ENCODE measurements around the gene HEY2. TPM values are rescaled to one million over a fixed set of nuclear protein-coding genes. Genes with fewer than 3 reads are reported as not detected.

HEY2 gene
- total and polyA plus RNA-seq, 2 of the 8 experiments (the other 6 are each of a cell fraction or from before 2014, with no cell fraction given): 9.1 to 16.2 TPM

GRCh38 chr6:125747589-125748405 is 1.6 kb upstream of the HEY2 start (continued):
- TF ChIP-seq RBBP5 (IDR thresholded peaks at IDR 0.05; ENCODE audit: borderline replicate concordance, low read depth, low read length) (peak; percentile 44; the same call in 1 of the 2 replicates), TEAD4 (IDR thresholded peaks at IDR 0.05; ENCODE audit: low read depth, low read length) (no peak), TAF1 (IDR thresholded peaks at IDR 0.05; ENCODE audit: low read depth, low read length) (0 out of 2 replicates have a peak, but pooled peaks have one; percentile 4), ZNF274 (IDR thresholded peaks at IDR 0.05; ENCODE audit: borderline replicate concordance, extremely low read depth, low read length) (no peak), JUND (IDR thresholded peaks at IDR 0.05; ENCODE audit: low read length) (no peak), ATF2 (IDR thresholded peaks at IDR 0.05; ENCODE audit: low read length) (no peak), CREB1 (IDR thresholded peaks at IDR 0.05) (peak; percentile 71; the same call in 1 of the 2 replicates), KDM4A (IDR thresholded peaks at IDR 0.05; ENCODE audit: low read depth, low read length, severe bottlenecking) (peak; percentile 85), MAFK (IDR thresholded peaks at IDR 0.05; ENCODE audit: low read depth, low read length) (no peak), BRCA1 (IDR thresholded peaks at IDR 0.05; ENCODE audit: low read depth, low read length) (no peak), SAP30 (IDR thresholded peaks at IDR 0.05; ENCODE audit: insufficient read depth, insufficient replicate concordance, low read length) (no peak)

Data from H1 (cell line).